GM19238 (cell line): ENCODE data around the gene DPYD.

ENCODE experiments used
- DNase-seq: peaks from one replicate; pipeline ENCODE4 v3.0.0; 2011; ENCODE audit warnings: low spot score; ENCODE audit not compliant: insufficient read length

DPYD gene

GRCh38 chr1:97101509-97101908 lies 819.3 kb downstream of the DPYD start:
- no peak for DNase-seq

GRCh38 chr1:97097404-97097925 lies 823.4 kb downstream of the DPYD start:
- DNase-seq = no peak

- no peak for DNase-seq
Observed at GRCh38 chr1:97095764-97096163, 825.1 kb downstream of the DPYD start.

- no peak for DNase-seq
Observed at GRCh38 chr1:97094247-97094972, 826.4 kb downstream of the DPYD start.

GRCh38 chr1:97093741-97094140 lies 827.1 kb downstream of the DPYD start:
- no peak for DNase-seq

GRCh38 chr1:97092824-97093223 lies 828.0 kb downstream of the DPYD start:
- DNase-seq = no peak

GRCh38 chr1:97091679-97092078 lies 829.2 kb downstream of the DPYD start:
- DNase-seq = no peak

GRCh38 chr1:97091263-97091662 lies 829.6 kb downstream of the DPYD start:
- DNase-seq = no peak

GRCh38 chr1:97090725-97091124 lies 830.1 kb downstream of the DPYD start:
- no peak for DNase-seq

GRCh38 chr1:97089173-97089572 lies 831.7 kb downstream of the DPYD start:
- DNase-seq = no peak

- DNase-seq = no peak
Observed at GRCh38 chr1:97088391-97088790, 832.4 kb downstream of the DPYD start.

- DNase-seq = no peak
Observed at GRCh38 chr1:97084546-97084945, 836.3 kb downstream of the DPYD start.

- DNase-seq = no peak
Observed at GRCh38 chr1:97082160-97082848, 838.5 kb downstream of the DPYD start.

- DNase-seq = no peak
Observed at GRCh38 chr1:97078872-97079271, 842.0 kb downstream of the DPYD start.

GRCh38 chr1:97077221-97077620 lies 843.6 kb downstream of the DPYD start:
- no peak for DNase-seq

GRCh38 chr1:97074771-97075170 lies 846.1 kb downstream of the DPYD start:
- DNase-seq = no peak

- no peak for DNase-seq
Observed at GRCh38 chr1:97073936-97074335, 846.9 kb downstream of the DPYD start.

GRCh38 chr1:97073169-97073568 lies 847.7 kb downstream of the DPYD start:
- no peak for DNase-seq

- DNase-seq = no peak
Observed at GRCh38 chr1:97071173-97071572, 849.7 kb downstream of the DPYD start.

- no peak for DNase-seq
Observed at GRCh38 chr1:97070376-97070775, 850.5 kb downstream of the DPYD start.

GRCh38 chr1:97069312-97069711 lies 851.5 kb downstream of the DPYD start:
- DNase-seq = no peak

- DNase-seq = no peak
Observed at GRCh38 chr1:97066860-97067259, 854.0 kb downstream of the DPYD start.

GRCh38 chr1:97063532-97063931 lies 857.3 kb downstream of the DPYD start:
- DNase-seq = no peak
